Pons (tissue), 1 donor: Measurements from ENCODE around the gene HSD17B1.
"Not testable (repeated sequence)": the region's sequence is repeated elsewhere in the genome, so short reads cannot be mapped to it uniquely, and the experiment has no call there.

Experiments used
- DNase-seq: peaks from one replicate; pipeline ENCODE4 v3.0.0-alpha.2; 2016; ENCODE audit warnings: low spot score

HSD17B1 gene

DNA sequence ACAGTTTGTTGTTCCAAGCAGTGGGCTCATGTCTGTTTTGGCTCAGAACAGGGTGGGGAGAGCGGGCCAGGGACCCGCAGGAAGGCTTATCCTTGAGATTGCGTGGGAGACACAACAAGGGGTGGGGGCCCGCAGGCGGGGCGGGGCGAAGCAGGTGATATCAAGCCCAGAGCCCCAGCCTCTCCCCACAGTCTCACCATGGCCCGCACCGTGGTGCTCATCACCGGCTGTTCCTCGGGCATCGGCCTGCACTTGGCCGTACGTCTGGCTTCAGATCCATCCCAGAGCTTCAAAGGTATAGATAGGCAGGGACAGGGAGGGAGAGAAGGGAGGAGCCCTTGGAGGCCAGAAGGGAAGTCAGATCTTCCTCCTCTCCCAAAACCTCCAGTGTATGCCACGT lies at the start of gene HSD17B1:
HSD17B1 (plus strand) TSS at position 188 of the 400 bp plus-strand sequence; CDS start at position 199, 11 bp downstream.
- DNase-seq, result not testable (repeated sequence)

GRCh38 chr17:42502926-42503325 lies 49.8 kb upstream of the HSD17B1 start:
- no peak for DNase-seq

DNA sequence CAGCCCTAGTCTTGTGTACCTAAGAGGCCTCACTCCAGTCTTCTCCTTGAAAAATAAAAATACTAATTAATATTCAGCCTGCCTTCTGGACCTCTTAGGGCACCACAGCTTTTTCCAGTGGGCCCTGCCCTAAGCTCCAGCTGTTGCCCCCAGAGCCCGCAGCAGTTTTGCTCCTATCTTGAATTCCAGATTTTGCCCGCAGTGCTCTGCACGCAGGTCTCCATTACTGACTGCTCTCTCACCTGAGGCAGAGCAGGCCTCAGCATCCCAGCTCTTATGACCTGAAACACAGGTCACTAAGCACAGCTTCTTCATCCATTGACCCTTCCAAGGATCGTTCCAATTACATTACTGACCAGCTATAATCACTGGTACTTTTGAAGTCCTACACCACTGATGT lies 45.1 kb upstream of the HSD17B1 start:
- DNase-seq, result no peak

DNA sequence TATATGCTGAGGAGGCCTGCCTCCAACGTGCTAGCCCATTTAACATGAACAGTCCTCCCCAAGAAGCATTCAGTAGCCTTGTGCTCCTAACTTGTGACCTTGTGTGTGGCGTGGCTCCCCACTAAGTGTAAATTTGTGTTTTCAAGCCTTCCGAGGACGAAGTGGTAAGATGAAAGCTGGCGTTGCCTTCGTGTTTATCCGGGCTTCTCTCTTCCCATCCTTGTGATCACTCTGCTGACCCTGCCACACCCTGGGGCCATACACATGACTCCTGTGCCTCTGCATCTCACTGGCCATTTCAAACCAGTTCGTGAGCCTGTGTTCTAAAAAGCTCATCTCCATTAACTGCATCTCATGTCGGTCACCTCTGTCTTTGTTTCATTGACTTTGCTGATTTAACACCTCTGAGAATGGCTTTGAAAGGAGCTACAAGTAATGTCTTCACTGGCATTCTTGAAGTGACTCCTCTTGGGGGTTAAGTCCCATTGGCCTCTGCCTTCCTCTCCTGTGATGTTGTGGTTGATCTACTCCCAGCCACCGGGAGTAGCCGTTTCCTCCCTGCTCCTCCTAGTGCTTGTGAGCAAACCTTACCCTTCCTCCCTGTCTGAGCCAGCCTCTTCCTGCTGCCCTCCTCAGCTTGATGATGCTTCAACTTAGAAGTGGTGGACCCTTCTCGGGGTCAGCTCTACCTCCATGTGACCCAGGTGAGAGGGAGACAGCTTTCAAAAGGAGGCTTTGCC lies 44.1 kb upstream of the HSD17B1 start:
- no peak for DNase-seq

DNA sequence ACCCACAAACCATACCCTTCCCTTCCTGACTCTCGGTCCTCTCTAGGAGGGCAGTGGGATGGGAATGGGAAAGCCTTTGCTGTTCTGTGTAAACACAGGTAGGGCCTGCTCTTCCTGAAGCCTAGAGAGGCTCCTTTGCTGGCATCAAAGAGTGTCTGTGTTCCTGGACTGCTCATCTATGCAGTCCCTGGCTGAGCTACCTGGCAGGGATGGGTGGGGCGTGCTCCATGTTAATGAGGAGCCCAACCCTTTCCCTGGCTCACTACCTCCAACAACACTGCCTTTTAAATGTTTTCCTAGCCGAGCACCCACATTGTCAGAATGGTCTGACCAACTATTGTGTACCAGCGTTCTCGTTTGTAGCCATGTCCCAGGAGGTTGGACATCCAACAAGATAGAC lies 43.3 kb upstream of the HSD17B1 start:
- DNase-seq, result no peak

GRCh38 chr17:42509841-42510240 lies 42.9 kb upstream of the HSD17B1 start:
- no peak for DNase-seq

DNA sequence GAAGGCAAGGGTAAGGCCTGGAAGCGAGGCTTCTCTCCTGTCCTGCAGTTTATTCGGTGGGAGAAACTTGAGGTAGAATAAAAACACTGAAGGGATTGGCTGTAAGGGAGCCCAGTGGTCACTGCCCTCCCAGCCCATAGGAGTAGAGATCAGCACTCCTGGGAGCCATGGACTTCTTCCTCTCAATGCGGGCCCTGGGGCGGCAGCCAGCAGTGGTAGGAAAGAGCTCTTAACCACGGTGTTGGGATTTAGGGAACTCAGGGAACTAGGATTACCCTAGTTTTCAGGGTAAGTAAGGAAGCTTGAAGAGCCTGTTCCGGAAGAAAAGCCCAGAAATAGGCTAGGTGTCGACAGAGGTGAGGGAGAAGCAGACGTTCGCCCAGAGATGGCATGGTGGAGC lies 40.5 kb upstream of the HSD17B1 start:
- DNase-seq, result no peak

- DNase-seq, result no peak
These were observed 39.9 kb upstream of the HSD17B1 start for GRCh38 chr17:42512733-42513251.

DNA sequence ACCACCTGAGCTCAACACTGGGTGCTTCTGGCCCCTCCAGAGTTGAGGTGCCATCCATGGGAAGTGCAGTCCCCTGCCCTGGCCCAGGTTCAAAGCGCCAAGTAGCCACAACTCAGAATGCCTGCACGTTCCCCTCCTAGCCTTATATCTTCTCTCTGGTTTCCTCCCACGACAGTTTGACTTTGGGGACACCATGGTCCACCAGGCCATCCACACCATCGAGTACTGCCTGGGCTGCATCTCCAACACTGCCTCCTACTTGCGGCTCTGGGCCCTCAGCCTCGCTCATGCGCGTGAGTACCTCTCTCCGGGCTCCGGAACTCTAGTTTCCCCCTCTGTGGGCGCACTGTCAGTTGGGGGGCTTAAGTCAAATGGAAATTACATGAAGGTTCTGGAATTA lies 39.0 kb upstream of the HSD17B1 start:
- DNase-seq, result no peak

GRCh38 chr17:42514279-42514678 lies 38.4 kb upstream of the HSD17B1 start:
- no peak for DNase-seq

DNA sequence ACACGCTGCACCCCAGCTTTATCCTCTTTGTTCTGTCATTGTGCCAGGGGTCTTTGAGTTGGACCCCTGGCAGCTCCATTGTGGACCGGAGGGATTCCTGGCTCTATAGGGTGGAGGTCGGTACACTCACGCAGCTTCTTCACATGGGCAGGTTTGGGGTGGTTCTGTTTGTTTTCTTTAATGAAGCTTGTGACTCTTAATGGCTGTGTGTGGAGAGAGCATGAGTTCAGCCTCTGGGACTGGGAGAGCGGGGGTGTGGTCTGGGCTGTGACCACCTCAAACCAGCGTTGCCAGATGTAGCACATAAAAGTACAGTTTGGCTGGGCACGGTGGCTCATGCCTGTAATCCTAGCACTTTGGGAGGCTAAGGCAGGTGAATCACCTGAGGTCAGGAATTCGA lies 37.9 kb upstream of the HSD17B1 start:
- DNase-seq, result no peak

DNA sequence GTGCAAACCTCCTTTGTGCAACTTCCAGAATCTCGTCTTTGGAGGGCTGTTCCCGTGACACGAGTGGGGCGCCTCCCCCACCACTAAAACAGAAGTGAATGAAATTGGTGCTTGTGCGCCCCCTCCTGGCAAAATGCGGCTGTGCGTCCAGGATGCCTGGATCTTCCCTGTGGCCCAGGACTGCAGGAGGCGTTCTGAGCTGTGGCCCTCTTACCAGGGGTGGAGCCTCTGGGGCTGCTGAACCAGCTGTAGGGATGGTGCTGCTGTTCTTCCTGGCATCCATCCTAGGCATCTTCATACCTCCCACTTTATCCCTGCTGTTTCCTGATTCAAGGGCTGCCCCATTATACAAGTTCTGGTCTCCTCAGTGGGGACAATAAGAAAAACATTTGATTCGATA lies 35.2 kb upstream of the HSD17B1 start:
- DNase-seq, result peak; percentile 79

DNA sequence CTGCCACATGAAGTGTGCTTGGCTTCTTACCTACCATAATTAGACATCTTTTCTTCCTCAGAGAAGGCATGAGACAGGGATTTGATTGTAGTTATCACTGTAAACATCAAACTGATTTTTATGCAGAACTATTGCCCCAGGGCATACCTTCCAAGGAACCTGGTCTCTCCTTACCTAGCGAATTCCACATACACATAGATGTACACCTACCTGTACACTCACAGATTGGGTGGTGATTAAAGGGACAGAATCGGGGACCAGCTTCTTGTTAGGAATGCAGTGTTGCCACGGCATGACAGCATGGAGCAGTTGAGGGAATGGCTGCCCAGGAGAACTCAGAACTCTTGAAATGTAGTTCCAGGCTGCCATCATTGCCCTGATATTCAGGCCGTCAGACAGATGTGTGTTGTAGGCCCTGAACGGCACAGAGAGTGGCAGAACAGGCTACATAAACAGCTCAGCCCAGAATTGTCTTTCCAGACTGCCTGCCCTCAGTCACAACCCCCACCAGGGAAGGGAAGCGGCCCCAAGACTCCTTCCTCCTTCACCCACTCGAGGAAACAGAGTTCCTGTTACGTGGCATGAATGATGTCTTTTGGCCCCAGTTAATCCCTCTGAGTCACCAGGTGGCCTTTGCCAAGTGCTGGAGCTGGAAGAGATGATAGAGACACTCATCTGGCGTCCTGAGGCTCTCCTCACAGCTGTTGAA lies 34.5 kb upstream of the HSD17B1 start:
- peak; percentile 79 for DNase-seq

DNA sequence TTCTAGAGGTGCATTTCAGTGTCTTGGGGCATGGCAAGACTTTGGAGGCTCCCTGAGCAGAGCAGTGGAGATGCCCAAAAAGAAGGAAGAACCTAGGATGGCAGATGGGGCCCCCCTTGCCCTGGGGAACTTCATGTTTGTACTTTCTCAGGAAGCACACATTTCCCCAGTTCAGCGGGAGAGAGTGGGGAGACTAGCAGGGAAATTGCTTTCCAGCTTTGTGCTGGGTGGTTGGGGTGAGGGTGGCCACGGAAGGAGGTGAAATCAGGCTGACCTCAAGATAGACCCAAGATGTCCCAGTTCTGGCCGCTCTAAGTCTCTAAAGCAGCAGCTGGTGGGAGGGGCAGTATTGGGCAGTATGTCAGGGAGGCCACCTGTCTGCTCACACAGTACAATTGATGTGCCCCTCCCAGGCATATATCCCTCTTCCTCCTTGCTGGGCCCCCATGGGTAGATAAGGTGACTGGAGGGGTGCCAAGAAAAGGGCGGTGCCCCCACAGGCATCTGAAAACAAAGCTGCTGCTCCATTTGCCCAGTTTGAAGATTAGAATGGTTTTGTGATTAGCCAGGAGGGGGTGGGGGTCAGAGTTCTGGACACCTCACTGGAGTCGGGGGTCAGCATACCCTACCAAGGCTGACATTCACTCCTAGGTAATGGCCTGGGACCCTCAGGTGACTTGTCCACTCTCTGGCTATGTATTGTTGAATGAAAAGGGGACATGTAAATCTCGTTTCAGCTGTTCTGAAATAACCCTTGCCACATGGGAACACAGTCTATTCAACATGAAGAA lies 33.8 kb upstream of the HSD17B1 start:
- DNase-seq, result no peak

- DNase-seq, result peak; percentile 91
These were observed 32.9 kb upstream of the HSD17B1 start for GRCh38 chr17:42519546-42520491.

- DNase-seq, result no peak
These were observed 32.2 kb upstream of the HSD17B1 start for GRCh38 chr17:42520540-42520951.

- no peak for DNase-seq
These were observed 31.7 kb upstream of the HSD17B1 start for GRCh38 chr17:42521036-42521435.

- DNase-seq, result no peak
These were observed 31.0 kb upstream of the HSD17B1 start for GRCh38 chr17:42521666-42522262.

DNA sequence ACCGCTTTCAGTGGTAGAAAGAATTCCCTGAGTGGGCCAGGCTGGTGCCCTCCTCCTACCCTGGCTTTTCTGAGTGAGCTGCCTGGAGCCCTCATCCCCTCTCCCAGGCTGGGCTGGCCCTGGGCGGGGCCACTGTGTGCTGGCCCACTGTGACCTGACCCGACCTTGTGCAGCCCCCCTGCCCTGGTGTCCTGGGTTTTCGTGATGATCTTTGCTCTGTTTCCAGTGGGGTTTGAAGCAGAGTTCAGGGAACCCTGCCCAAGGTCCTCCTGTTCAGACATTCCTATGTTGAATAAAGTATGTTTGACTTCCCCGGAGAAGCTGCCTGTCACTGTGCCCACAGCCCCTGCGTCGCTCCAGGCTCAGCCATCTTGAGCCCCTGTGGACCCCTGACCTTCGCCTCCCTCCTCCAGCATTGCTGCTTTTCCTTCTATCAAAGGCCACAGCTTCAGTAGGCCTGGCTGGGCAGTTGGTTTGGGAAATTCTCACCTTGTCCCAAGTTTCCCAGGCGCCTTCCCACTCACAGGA lies 30.4 kb upstream of the HSD17B1 start:
- no peak for DNase-seq

DNA sequence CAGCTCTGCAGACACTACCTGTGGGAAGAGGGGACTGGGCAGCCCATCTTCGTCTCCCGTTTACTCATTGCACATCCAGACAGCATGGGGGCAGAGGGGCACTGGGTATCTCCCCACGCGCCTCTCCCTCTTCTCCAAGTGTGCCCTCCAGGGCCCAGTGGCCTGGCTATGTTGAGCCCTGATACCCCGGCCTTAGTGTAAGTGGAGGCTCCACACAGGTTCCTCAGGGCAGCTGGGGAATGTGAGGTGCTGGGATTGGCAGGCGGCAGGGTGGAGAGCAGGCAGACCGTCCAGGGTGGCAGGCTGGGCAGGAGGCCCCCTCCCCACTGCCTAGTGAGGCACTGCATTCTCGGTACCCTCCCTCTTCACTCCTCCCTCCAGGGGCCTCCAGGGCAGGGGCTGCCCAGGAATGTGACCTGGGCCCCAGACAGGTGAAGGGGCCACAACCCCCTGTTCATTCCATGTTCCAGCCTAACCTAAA lies 29.9 kb upstream of the HSD17B1 start:
- no peak for DNase-seq

GRCh38 chr17:42525221-42525620 lies 27.5 kb upstream of the HSD17B1 start:
- no peak for DNase-seq
